ENCODE results near the gene TECTA.

The TECTA gene

GRCh38 chr11:121091492-121092152 is 9.4 kb upstream of the TECTA start:
- no peak overlapping the region for H3K4me3 ChIP-seq
- H3K9me3 ChIP-seq = no peaks in the 10 kb centered on the region
- no peak overlapping the region for H3K27ac ChIP-seq
- intact Hi-C loops (cut with DNase I; ENCODE audit: low total_unique reads) = no loop called here
- peaks cover 0 to 7% (median 0%) of the 10 kb centered on the region in 4 donors for H3K4me1 ChIP-seq
- DNase-seq = no peak
- H3K27me3 ChIP-seq = no peaks in the 10 kb centered on the region
- TF ChIP-seq CTCF (IDR thresholded peaks at IDR 0.05) = no peak
- H3K36me3 ChIP-seq = peaks cover 0 to 15% (median 9%) of the 10 kb centered on the region in 3 donors

- H3K9me3 ChIP-seq = no peaks in the 10 kb centered on the region
- no peaks in the 10 kb centered on the region for H3K27me3 ChIP-seq
- no peaks in the 10 kb centered on the region for H3K36me3 ChIP-seq
- H3K27ac ChIP-seq = no peak overlapping the region
- H3K4me3 ChIP-seq = no peak overlapping the region
- intact Hi-C loops (cut with DNase I; ENCODE audit: low total_unique reads) = no loop called here
- peaks cover 0 to 8% (median 0%) of the 10 kb centered on the region in 4 donors for H3K4me1 ChIP-seq
- TF ChIP-seq CTCF (IDR thresholded peaks at IDR 0.05) = no peak
- DNase-seq = no peak
These were observed 5.5 kb upstream of the TECTA start for GRCh38 chr11:121095561-121095960.

GRCh38 chr11:121099364-121099763 is 1.7 kb upstream of the TECTA start:
- Histone ChIP-seq H3K9me3 (no peaks in the 10 kb centered on the region), H3K27me3 (no peaks in the 10 kb centered on the region), H3K4me3 (no peak overlapping the region), H3K4me1 (peaks cover 0 to 8% (median 0%) of the 10 kb centered on the region in 4 donors), H3K27ac (no peak overlapping the region), H3K36me3 (no peaks in the 10 kb centered on the region)
- no peak for TF ChIP-seq CTCF (IDR thresholded peaks at IDR 0.05)
- DNase-seq = no peak
- intact Hi-C loops (cut with DNase I; ENCODE audit: low total_unique reads) = no loop called here

GRCh38 chr11:121099885-121100284 is 1.2 kb upstream of the TECTA start:
- intact Hi-C loops (cut with DNase I; ENCODE audit: low total_unique reads) = no loop called here

GRCh38 chr11:121104312-121104762 is 3.3 kb downstream of the TECTA start:
- intact Hi-C loops (cut with DNase I; ENCODE audit: low total_unique reads) = no loop called here
- Histone ChIP-seq H3K27me3 (no peaks in the 10 kb centered on the region), H3K36me3 (no peaks in the 10 kb centered on the region), H3K9me3 (no peaks in the 10 kb centered on the region), H3K4me1 (peaks cover 0 to 8% (median 0%) of the 10 kb centered on the region in 4 donors), H3K4me3 (no peak overlapping the region), H3K27ac (no peak overlapping the region)
- no peak for TF ChIP-seq CTCF (IDR thresholded peaks at IDR 0.05)
- DNase-seq = peak in 1 of 2 donors; percentile 64

More at GRCh38 chr11:121099885-121100284, 1.2 kb upstream of the TECTA start:
- Histone ChIP-seq H3K27ac (no peak overlapping the region), H3K36me3 (no peaks in the 10 kb centered on the region), H3K4me1 (peaks cover 0 to 8% (median 0%) of the 10 kb centered on the region in 4 donors), H3K27me3 (no peaks in the 10 kb centered on the region), H3K9me3 (no peaks in the 10 kb centered on the region), H3K4me3 (no peak overlapping the region)
- TF ChIP-seq CTCF (IDR thresholded peaks at IDR 0.05) = no peak
- no peak for DNase-seq

All from tibial artery (tissue), 4 donors.